ENCODE data around the gene FBXO7. TPM values are rescaled to one million over a fixed set of nuclear protein-coding genes. Genes with fewer than 3 reads are reported as not detected.

FBXO7 gene
- polyA plus RNA-seq, 5 donors: 100 to 127 (median 110) TPM

DNA sequence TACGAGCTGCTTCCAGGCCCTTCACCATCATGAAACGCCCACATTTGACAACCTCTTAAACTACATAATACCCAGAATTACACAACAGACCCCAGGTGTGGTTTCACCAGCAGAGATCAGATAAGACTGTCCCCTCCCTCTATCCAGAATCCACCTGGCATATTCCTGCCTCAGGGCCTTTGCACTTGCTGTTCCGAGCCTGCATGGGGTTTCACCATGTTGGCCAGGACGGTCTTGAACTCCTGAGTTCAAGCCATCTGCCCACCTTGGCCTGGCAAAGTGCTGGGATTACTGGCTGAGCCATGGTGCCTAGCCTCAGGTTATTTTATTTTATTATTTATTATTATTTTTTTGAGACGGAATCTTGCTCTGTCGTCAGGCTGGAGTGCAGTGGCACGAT lies 73.4 kb downstream of the FBXO7 start:
- DNase-seq: no peak

Other genes with a start within 250 kb of the FBXO7 start
- 1 to 10 TPM in 1 of 5 donors, under 1 TPM in 4; 0.53 to 1.9 (median 0.91) TPM for gene SLC5A4, start 219.5 kb upstream of the FBXO7 start, polyA plus RNA-seq (ENCODE audit: insufficient read depth in 1 of 5, insufficient read length in 5 of 5, low replicate concordance in 1 of 5)
- gene RFPL3, start 116.9 kb upstream of the FBXO7 start, polyA plus RNA-seq (ENCODE audit: insufficient read depth in 1 of 5, insufficient read length in 5 of 5, low replicate concordance in 1 of 5): under 1 TPM in 2 of 5 donors, not detected in 3; 0.15 to 0.22 TPM
- 10 to 100 TPM; 73.5 to 90.1 (median 81.1) TPM for gene RTCB, start 62.6 kb upstream of the FBXO7 start, polyA plus RNA-seq (ENCODE audit: insufficient read depth in 1 of 5, insufficient read length in 5 of 5, low replicate concordance in 1 of 5)
- gene BPIFC, start 10.4 kb upstream of the FBXO7 start, polyA plus RNA-seq (ENCODE audit: insufficient read depth in 1 of 5, insufficient read length in 5 of 5, low replicate concordance in 1 of 5): not detected